K562 (cell line): ENCODE measurements around the gene CD79A. TPM values are rescaled to one million over a fixed set of nuclear protein-coding genes. Genes with fewer than 3 reads are reported as not detected.
A peak's percentile ranks its signal among the peaks of the same experiment; 100 is the strongest.

Experiments
- ASH1L ChIP-seq: fragments of 450-650 bp; IDR thresholded peaks from 2 replicates; pipeline ENCODE4 v1.6.1; 2018; ENCODE audit warnings: borderline replicate concordance, mild to moderate bottlenecking, low read depth; ENCODE audit not compliant: partially characterized antibody
- BRCA1 ChIP-seq, 2 experiments: fragments of 450-650 bp in 1 of 2; sonication (generic) in 1 of 2; formaldehyde crosslinking in 1 of 2; IDR thresholded peaks; 2 replicates each; pipeline versions ENCODE4 v1.5.0 to v1.6.1; 2017 to 2020; ENCODE audit warnings: mild to moderate bottlenecking in 1 of 2, missing genetic modification reagents in 1 of 2
- DIDO1 ChIP-seq: fragments of 450-650 bp; IDR thresholded peaks from 2 replicates; pipeline ENCODE4 v1.6.1; 2016; ENCODE audit warnings: low read depth, missing biosample characterization, missing genetic modification characterization
- HDAC1 ChIP-seq, 2 experiments: fragments of 450-650 bp; IDR thresholded peaks; 2 replicates each; pipeline ENCODE4 v1.6.1; 2016 to 2017; ENCODE audit warnings: inconsistent platforms in 1 of 2, mild to moderate bottlenecking in 1 of 2, moderate library complexity in 1 of 2
- HMBOX1 ChIP-seq: sonication (generic); IDR thresholded peaks from 2 replicates; pipeline ENCODE4 v1.6.1; 2016
- LEF1 ChIP-seq: fragments of 450-650 bp; IDR thresholded peaks from 2 replicates; pipeline ENCODE4 v1.6.1; 2016; ENCODE audit warnings: mild to moderate bottlenecking
- MCM3 ChIP-seq: fragments of 450-650 bp; IDR thresholded peaks from 2 replicates; pipeline ENCODE4 v1.6.1; 2016
- SAFB2 ChIP-seq: fragments of 200-400 bp; formaldehyde crosslinking; IDR thresholded peaks from 2 replicates; pipeline ENCODE4 v1.6.1; 2018; ENCODE audit warnings: borderline replicate concordance, low read length, low read depth, moderate library complexity; ENCODE audit not compliant: severe bottlenecking
- TRIM25 ChIP-seq: fragments of 450-650 bp; IDR thresholded peaks from 2 replicates; pipeline ENCODE4 v1.7.0; 2016; ENCODE audit warnings: borderline replicate concordance
- ZFP91 ChIP-seq: sonication (generic); formaldehyde crosslinking; IDR thresholded peaks from 2 replicates; pipeline ENCODE4 v1.8.0; 2022; ENCODE audit warnings: mild to moderate bottlenecking, missing genetic modification reagents
- ZNF253 ChIP-seq: fragments of 250-450 bp; sonication (Bioruptor Pico); conservative IDR thresholded peaks from 2 replicates; pipeline ENCODE4 v1.6.1; 2021; ENCODE audit warnings: mild to moderate bottlenecking
- ZNF407 ChIP-seq: fragments of 450-650 bp; IDR thresholded peaks from 2 replicates; pipeline ENCODE4 v1.6.1; 2016; ENCODE audit warnings: low read depth
- ZNF445 ChIP-seq: fragments of 250-450 bp; sonication (Bioruptor Pico); IDR thresholded peaks from 2 replicates; pipeline ENCODE4 v1.4.0; 2020; ENCODE audit warnings: low read depth, mild to moderate bottlenecking, moderate library complexity
- polyA plus RNA-seq, 8 experiments: library from polyadenylated mRNA; depleted of rRNA in 4 of 8; stranded (reverse) in 5 of 8; unstranded in 3 of 8; fragments of >200 nt; fragmentation: Nextera tagmentation in 2 of 8; fragmentation: Illumina TruSeq in 1 of 8; extraction: Ambion mirVana in 2 of 8; extraction: Trizol in 1 of 8; gene quantifications; 2 replicates each; pipeline versions ENCODE4 v1.2.1 to v1.2.3, GENCODE V29; 2011 to 2014; ENCODE audit warnings: inconsistent platforms in 1 of 8, missing spikeins in 1 of 8
- total RNA-seq, 7 experiments: library from RNA; depleted of rRNA in 6 of 7; stranded (reverse); fragments of >200 nt in 6 of 7; fragmentation: Illumina TruSeq in 2 of 7; extraction: Trizol in 2 of 7; gene quantifications; 2 replicates each; pipeline versions ENCODE4 v1.2.1 to v1.2.3, GENCODE V29; 2011 to 2021; ENCODE audit warnings: low replicate concordance in 1 of 7

CD79A gene
- total and polyA plus RNA-seq, 9 of the 15 experiments (the other 6 are each of a cell fraction or from before 2014, with no cell fraction given): 0.04 to 0.72 (median 0.17) TPM; not detected in 3

- no peak for TF ChIP-seq ZFP91
- no peak for TF ChIP-seq ZNF253
- peak; percentile 86 for TF ChIP-seq HMBOX1
- TF ChIP-seq ASH1L: no peak
- no peak for TF ChIP-seq TRIM25
- TF ChIP-seq HDAC1 (IDR thresholded peaks at IDR 0.05): peak; percentile 19 to 68; a peak in 2 of 4 replicates
- TF ChIP-seq ZNF407: no peak
- TF ChIP-seq BRCA1 (IDR thresholded peaks at IDR 0.05): no peak
- no peak for TF ChIP-seq BRCA1 (CRISPR knock-in tag; IDR thresholded peaks at IDR 0.05)
- peak; percentile 72; the same call in 1 of the 2 replicates for TF ChIP-seq LEF1
- no peak for TF ChIP-seq MCM3
- no peak for TF ChIP-seq DIDO1 (tag)
- no peak for TF ChIP-seq SAFB2
- TF ChIP-seq ZNF445 (CRISPR knock-in tag): no peak
Measured at GRCh38 chr19:41843371-41843770, 33.7 kb upstream of the CD79A start (continued).
